ENCODE data around the gene SPATA19.

Gene SPATA19

GRCh38 chr11:133835593-133836548 is 9.4 kb downstream of the SPATA19 start:
- no peak for TF ChIP-seq CTCF (IDR thresholded peaks at IDR 0.05; ENCODE audit: insufficient read depth, missing control alignments)
- FAIRE-seq (no peak), DNase-seq (ENCODE audit: insufficient read length, low spot score) (no peak)

- peak; percentile 79 for TF ChIP-seq CTCF (IDR thresholded peaks at IDR 0.05; ENCODE audit: insufficient read depth, missing control alignments)
- FAIRE-seq = no peak
- no peak for DNase-seq (ENCODE audit: insufficient read length, low spot score)
Observed at GRCh38 chr11:133834682-133835592, 10.4 kb downstream of the SPATA19 start.

GRCh38 chr11:133833898-133834681 is 11.2 kb downstream of the SPATA19 start:
- no peak for DNase-seq (ENCODE audit: insufficient read length, low spot score)

GRCh38 chr11:133832991-133833897 is 12.1 kb downstream of the SPATA19 start:
- no peak for FAIRE-seq
- DNase-seq (ENCODE audit: insufficient read length, low spot score) = no peak

More at GRCh38 chr11:133833898-133834681, 11.2 kb downstream of the SPATA19 start:
- FAIRE-seq = no peak
- no peak for TF ChIP-seq CTCF (IDR thresholded peaks at IDR 0.05; ENCODE audit: insufficient read depth, missing control alignments)

GRCh38 chr11:133832096-133832990 is 13.0 kb downstream of the SPATA19 start:
- DNase-seq (ENCODE audit: insufficient read length, low spot score) = no peak
- TF ChIP-seq CTCF (IDR thresholded peaks at IDR 0.05; ENCODE audit: insufficient read depth, missing control alignments) = no peak

More at GRCh38 chr11:133832991-133833897, 12.1 kb downstream of the SPATA19 start:
- no peak for TF ChIP-seq CTCF (IDR thresholded peaks at IDR 0.05; ENCODE audit: insufficient read depth, missing control alignments)

More at GRCh38 chr11:133832096-133832990, 13.0 kb downstream of the SPATA19 start:
- FAIRE-seq = no peak
